ENCODE measurements around the gene ATN1. TPM values are rescaled to one million over a fixed set of nuclear protein-coding genes. Genes with fewer than 3 reads are reported as not detected.
"Not testable (repeated sequence)": the region's sequence is repeated elsewhere in the genome, so short reads cannot be mapped to it uniquely, and the experiment has no call there.

The ATN1 gene
- total RNA-seq, 1 donor from 2014 or later: 139 TPM

DNA sequence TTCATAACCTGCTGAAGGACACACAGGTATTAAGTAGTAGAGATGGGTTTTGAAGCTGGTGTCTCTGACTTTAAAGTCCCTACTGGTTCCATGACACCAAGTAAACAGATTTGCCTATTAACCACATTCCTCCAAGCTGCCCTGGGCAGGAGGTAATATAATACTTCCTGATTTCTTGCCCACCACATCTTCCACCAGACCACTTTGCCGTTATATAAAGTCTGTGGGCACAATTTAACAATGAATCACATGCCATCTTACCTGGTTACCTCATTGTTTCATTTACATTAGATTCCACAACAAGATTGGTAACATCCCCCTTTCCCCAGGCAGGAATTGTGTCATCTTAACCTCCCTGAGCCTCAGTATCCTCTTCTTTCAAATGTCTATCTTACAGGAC lies 24.0 kb upstream of the ATN1 start:
- DNase-seq (ENCODE audit: extremely low spot score, unreplicated experiment): no peak
- no peaks in the 10 kb centered on the region for H3K27me3 Mint-ChIP-seq

DNA sequence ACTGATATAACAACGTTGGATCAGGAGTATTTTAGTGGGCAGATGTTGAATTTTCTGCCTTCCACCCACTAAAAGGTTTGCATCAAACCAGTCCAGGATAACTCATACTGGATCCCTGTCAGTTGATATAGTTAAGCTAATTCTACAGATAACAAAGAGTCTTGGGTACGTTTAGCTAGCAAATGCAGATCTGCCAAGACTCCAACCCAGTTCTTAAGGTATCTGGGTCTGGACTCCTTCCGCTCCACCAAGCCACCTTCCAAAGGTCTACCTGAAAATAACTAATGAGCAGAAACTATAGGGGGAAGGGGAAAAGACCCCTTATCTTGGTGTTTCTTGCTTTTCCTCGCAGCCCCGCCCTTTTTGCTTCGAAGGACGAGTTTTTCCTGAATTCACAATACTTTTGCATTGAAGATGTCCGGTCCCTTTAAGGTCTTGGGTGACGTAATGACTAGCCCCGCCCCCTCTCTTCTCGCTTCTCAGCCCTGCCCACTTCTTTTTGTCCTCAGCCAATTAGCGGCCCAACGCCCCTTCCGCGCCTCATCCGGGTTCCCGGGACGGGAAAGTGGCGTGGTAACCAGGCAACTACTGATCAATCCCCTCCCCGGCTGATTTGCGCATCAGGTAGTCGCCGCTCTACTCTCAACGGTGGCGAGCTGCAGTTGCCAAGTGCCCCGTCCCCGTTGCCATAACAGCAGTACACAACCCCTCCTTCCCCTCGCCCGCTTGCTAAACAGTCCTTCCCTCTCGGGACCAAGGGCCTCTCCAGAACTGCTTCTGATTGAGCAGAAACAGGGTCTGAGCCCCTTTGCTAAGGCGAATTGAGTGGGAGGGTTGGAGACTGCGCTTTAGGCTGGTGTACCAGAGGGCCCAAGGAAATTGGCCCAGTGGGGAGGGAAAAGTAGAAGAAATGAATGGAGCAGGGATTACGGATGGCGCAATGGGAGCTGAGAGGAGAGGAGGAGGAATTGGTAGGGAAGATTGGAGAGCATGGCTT lies 23.2 kb upstream of the ATN1 start, which contains the start of gene LRRC23:
Gene LRRC23 (plus strand): TSS at position 543 of the 997 bp plus-strand sequence. CDS start 812 bp downstream, outside the sequence.
- peak; percentile 98 for DNase-seq (ENCODE audit: extremely low spot score, unreplicated experiment)
- no peak within 1 kb of the TSS for H3K4me3 Mint-ChIP-seq
- no peak within 1 kb of the TSS for H3K27ac Mint-ChIP-seq
- peaks cover under 1% of the 10 kb centered on the region for H3K27me3 Mint-ChIP-seq
- H3K9me3 Mint-ChIP-seq: no peaks in the 10 kb centered on the region
- peaks cover 10% of the 10 kb centered on the region for H3K36me3 Mint-ChIP-seq
- TF ChIP-seq, protein P1, sequence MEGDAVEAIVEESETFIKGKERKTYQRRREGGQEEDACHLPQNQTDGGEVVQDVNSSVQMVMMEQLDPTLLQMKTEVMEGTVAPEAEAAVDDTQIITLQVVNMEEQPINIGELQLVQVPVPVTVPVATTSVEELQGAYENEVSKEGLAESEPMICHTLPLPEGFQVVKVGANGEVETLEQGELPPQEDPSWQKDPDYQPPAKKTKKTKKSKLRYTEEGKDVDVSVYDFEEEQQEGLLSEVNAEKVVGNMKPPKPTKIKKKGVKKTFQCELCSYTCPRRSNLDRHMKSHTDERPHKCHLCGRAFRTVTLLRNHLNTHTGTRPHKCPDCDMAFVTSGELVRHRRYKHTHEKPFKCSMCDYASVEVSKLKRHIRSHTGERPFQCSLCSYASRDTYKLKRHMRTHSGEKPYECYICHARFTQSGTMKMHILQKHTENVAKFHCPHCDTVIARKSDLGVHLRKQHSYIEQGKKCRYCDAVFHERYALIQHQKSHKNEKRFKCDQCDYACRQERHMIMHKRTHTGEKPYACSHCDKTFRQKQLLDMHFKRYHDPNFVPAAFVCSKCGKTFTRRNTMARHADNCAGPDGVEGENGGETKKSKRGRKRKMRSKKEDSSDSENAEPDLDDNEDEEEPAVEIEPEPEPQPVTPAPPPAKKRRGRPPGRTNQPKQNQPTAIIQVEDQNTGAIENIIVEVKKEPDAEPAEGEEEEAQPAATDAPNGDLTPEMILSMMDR (conservative IDR thresholded peaks at IDR 0.05): no peak
- H3K4me1 Mint-ChIP-seq (ENCODE audit: unreplicated experiment): no peaks in the 10 kb centered on the region

More for the DNA sequence above, 24.0 kb upstream of the ATN1 start:
- TF ChIP-seq, protein P1 (conservative IDR thresholded peaks at IDR 0.05): no peak
- Mint-ChIP-seq H3K9me3 (no peaks in the 10 kb centered on the region), H3K36me3 (peaks cover 13% of the 10 kb centered on the region), H3K4me3 (no peak overlapping the region), H3K4me1 (ENCODE audit: unreplicated experiment) (no peaks in the 10 kb centered on the region), H3K27ac (no peak overlapping the region)

DNA sequence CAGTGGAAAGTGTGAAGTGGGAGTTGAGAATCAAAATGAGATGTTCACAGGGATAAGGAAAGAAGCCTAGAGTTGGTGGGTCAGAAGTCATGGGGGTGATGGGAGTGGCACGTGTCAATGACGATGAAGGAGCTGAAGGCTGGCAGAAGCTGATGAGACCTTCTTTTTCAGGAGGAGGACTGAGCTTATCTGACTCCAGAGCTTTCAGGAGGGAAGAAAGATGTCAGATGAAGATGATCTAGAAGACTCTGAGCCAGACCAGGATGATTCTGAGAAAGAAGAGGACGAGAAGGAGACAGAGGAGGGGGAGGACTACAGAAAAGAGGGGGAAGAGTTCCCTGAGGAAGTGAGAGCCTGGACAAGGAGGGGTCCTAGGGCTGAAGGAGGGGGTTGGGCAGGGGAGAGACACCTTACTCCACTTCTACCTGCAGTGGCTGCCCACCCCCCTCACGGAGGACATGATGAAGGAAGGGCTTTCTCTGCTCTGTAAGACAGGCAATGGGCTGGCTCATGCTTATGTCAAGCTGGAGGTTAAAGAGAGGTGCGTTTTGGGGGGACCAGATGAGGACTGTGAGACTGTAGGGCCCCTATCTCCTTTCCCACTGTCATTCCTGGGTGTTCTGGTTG lies 22.2 kb upstream of the ATN1 start:
- Mint-ChIP-seq H3K4me3 (no peak overlapping the region), H3K4me1 (ENCODE audit: unreplicated experiment) (no peaks in the 10 kb centered on the region), H3K27me3 (peaks cover 7% of the 10 kb centered on the region), H3K36me3 (peaks cover 9% of the 10 kb centered on the region), H3K27ac (no peak overlapping the region), H3K9me3 (no peaks in the 10 kb centered on the region)
- DNase-seq (ENCODE audit: extremely low spot score, unreplicated experiment): no peak
- TF ChIP-seq, protein P1 (conservative IDR thresholded peaks at IDR 0.05): no peak

DNA sequence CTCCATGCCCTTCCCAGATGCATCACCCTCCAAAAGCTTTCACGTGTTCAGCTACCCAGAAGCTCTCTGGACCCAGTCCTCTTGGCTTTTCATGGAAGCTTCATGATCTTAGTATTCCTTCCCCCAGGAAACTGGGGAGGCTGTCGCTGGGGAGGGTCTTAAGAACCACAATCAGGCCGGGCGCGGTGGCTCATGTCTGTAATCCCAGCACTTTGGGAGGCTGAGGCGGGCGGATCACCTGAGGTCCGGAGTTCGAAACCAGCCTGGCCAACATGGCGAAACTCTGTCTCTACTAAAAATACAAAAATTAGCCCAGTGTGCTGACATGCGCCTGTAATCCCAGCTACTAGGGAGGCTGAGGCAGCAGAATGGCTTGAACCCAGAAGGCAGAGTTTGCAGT lies 19.6 kb upstream of the ATN1 start:
- peaks cover 28% of the 10 kb centered on the region for H3K27me3 Mint-ChIP-seq
- H3K9me3 Mint-ChIP-seq; H3K27ac Mint-ChIP-seq; H3K36me3 Mint-ChIP-seq; DNase-seq (ENCODE audit: extremely low spot score, unreplicated experiment); H3K4me1 Mint-ChIP-seq (ENCODE audit: unreplicated experiment); H3K4me3 Mint-ChIP-seq: not testable (repeated sequence)

DNA sequence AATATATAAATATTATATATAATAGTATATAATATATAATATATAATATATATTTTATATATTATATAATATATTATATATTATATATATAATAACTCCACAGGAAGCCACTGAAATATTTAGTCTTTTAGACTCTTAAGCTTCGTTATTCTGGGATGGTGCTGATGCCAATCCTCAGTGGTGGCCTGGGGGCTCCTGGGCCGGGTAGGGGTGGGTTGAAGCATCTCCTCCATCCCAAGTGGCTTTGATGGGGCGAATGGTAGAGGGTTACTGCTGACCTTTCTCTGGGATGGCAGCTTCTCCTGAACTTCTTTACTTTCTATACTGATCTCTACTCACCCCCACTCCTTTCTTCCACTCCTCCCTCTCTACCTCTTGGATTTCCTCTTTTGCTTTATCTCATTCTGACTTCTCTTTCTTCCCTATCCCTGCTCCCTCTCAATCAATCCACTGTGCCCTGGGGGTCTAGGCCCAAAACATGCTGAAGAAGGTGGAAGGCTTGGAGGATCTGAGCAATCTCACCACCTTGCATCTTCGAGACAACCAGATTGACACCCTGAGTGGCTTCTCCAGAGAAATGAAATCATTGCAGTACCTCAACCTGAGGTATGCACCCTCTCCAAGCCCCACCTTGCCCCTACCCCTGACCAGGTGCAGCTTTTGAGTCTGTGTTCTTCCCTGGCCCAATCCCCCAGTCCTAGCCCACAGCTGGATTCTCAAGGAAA lies 18.2 kb upstream of the ATN1 start:
- Mint-ChIP-seq H3K4me3 (no peak overlapping the region), H3K27ac (no peak overlapping the region)

More for the DNA sequence above, 18.2 kb upstream of the ATN1 start:
- H3K27me3 Mint-ChIP-seq: peaks cover 39% of the 10 kb centered on the region
- H3K4me1 Mint-ChIP-seq (ENCODE audit: unreplicated experiment): peaks cover 9% of the 10 kb centered on the region
- DNase-seq (ENCODE audit: extremely low spot score, unreplicated experiment): no peak
- TF ChIP-seq, protein P1 (conservative IDR thresholded peaks at IDR 0.05): no peak
- H3K9me3 Mint-ChIP-seq: no peaks in the 10 kb centered on the region
- H3K36me3 Mint-ChIP-seq: peaks cover 3% of the 10 kb centered on the region

All from type B pancreatic cell (in vitro differentiated cells).